MCF 10A (cell line): ENCODE results near the gene MIEF2. TPM values are rescaled to one million over a fixed set of nuclear protein-coding genes. Genes with fewer than 3 reads are reported as not detected.

Experiments
- BruUV-seq: library from RNA; stranded (reverse); fragments of 400-500 nt; replicated peaks from 2 replicates; lab custom pipeline; 2021; lab: Mats Ljungman, UMichigan
- CTCF ChIA-PET: fragments of 300-600 bp; sonication (Branson Sonifier 250); formaldehyde crosslinking; extraction: SDS; loops from one replicate; lab custom pipeline; 2021; ENCODE audit warnings: antibody characterized with exemption, inconsistent platforms; lab: Yijun Ruan, JAX
- POLR2A ChIA-PET: fragments of 300-600, 350-650 bp; sonication (Branson Sonifier 250); formaldehyde crosslinking; extraction: SDS; loops from one replicate; lab custom pipeline; 2020; ENCODE audit warnings: antibody characterized with exemption, inconsistent platforms; lab: Yijun Ruan, JAX
- DNase-seq: peaks from one replicate; pipeline ENCODE4 v3.0.0-alpha.2; 2018; ENCODE audit not compliant: unreplicated experiment
- H3K27ac Mint-ChIP-seq: one replicate; pipeline ENCODE4 v1.8.0; 2022; ENCODE audit warnings: mild to moderate bottlenecking, low read depth, mixed read lengths; ENCODE audit not compliant: unreplicated experiment
- H3K27me3 Mint-ChIP-seq: one replicate; pipeline ENCODE4 v1.8.0; 2022; ENCODE audit warnings: mixed read lengths; ENCODE audit not compliant: insufficient read depth, unreplicated experiment
- H3K36me3 Mint-ChIP-seq: one replicate; pipeline ENCODE4 v1.8.0; 2022; ENCODE audit warnings: mild to moderate bottlenecking, moderate library complexity, mixed read lengths; ENCODE audit not compliant: insufficient read depth, unreplicated experiment
- H3K4me1 Mint-ChIP-seq: one replicate; pipeline ENCODE4 v1.8.0; 2022; ENCODE audit warnings: mixed read lengths; ENCODE audit not compliant: insufficient read depth, unreplicated experiment
- H3K4me3 Mint-ChIP-seq: one replicate; pipeline ENCODE4 v1.8.0; 2022; ENCODE audit warnings: mild to moderate bottlenecking, moderate library complexity, mixed read lengths; ENCODE audit not compliant: unreplicated experiment
- H3K9me3 Mint-ChIP-seq: one replicate; pipeline ENCODE4 v1.8.0; 2022; ENCODE audit warnings: mixed read lengths; ENCODE audit not compliant: unreplicated experiment
- CTCF ChIP-seq: fragments of 200-600 bp; IDR thresholded peaks from one replicate; pipeline ENCODE4 v1.8.0; 2022; ENCODE audit warnings: antibody characterized with exemption, mild to moderate bottlenecking; ENCODE audit not compliant: unreplicated experiment
- intact Hi-C: fragments of 100-400 bp; cut with micrococcal nuclease; formaldehyde crosslinking; loops from 2 replicates; pipeline ENCODE4 v1.14.1; 2022
- total RNA-seq: library from RNA; stranded (reverse); gene quantifications from 2 replicates; pipeline ENCODE4 v1.2.3, GENCODE V29; 2022

MIEF2 gene
- total RNA-seq, 1 experiment from 2014 or later = 12.1 TPM

- intact Hi-C loops = no loop called here
These were observed 35.9 kb upstream of the MIEF2 start for GRCh38 chr17:18224387-18225120.

GRCh38 chr17:18225121-18225641, 35.3 kb upstream of the MIEF2 start, which contains the start of gene LLGL1:
LLGL1 (plus strand) TSS chr17:18225635; CDS start chr17:18225683, 48 bp downstream.
- ChIA-PET POLR2A (no interaction called here), CTCF (interaction anchor here (0.7 kb wide), 1 partner anchor 949 kb away, joined by 3 read pairs; no protein-coding TSS in a partner anchor)
- DNase-seq = peak; percentile 94
- Mint-ChIP-seq H3K36me3 (peaks cover 5% of the 10 kb centered on the region), H3K9me3 (no peaks in the 10 kb centered on the region), H3K4me3 (peak within 1 kb of the TSS; percentile 92), H3K27ac (peak within 1 kb of the TSS; percentile 91), H3K4me1 (peaks cover 26% of the 10 kb centered on the region), H3K27me3 (no peaks in the 10 kb centered on the region)
- no peak for TF ChIP-seq CTCF
- BruUV-seq = no TSS peak
- intact Hi-C loops = no loop called here

More at GRCh38 chr17:18224387-18225120, 35.9 kb upstream of the MIEF2 start:
- Mint-ChIP-seq H3K9me3 (no peaks in the 10 kb centered on the region), H3K27ac (no peak overlapping the region), H3K27me3 (no peaks in the 10 kb centered on the region), H3K36me3 (peaks cover 5% of the 10 kb centered on the region), H3K4me3 (peak overlapping the region; percentile 92), H3K4me1 (peaks cover 26% of the 10 kb centered on the region)
- no peak for TF ChIP-seq CTCF
- ChIA-PET CTCF (interaction anchor here (0.7 kb wide), 3 partner anchors 28 to 948 kb away, joined by 3 to 4 read pairs (median 3); no protein-coding TSS in a partner anchor), POLR2A (interaction anchor here (0.6 kb wide), 1 partner anchor 288 kb away, joined by 3 read pairs; no protein-coding TSS in a partner anchor)
- DNase-seq = no peak
- BruUV-seq = no TSS peak

GRCh38 chr17:18225642-18226283, 34.7 kb upstream of the MIEF2 start:
- Mint-ChIP-seq H3K9me3 (no peaks in the 10 kb centered on the region), H3K27me3 (no peaks in the 10 kb centered on the region), H3K36me3 (peaks cover 5% of the 10 kb centered on the region), H3K4me1 (peaks cover 24% of the 10 kb centered on the region), H3K27ac (peak overlapping the region; percentile 91), H3K4me3 (peak overlapping the region; percentile 92)
- intact Hi-C loops = no loop called here
- no peak for DNase-seq
- no TSS peak for BruUV-seq
- ChIA-PET CTCF (interaction anchor here (0.6 kb wide), 1 partner anchor 1300 kb away, joined by 3 read pairs; no protein-coding TSS in a partner anchor), POLR2A (interaction anchor here (0.8 to 1.2 kb wide), 5 partner anchors 10 to 633 kb away, joined by 3 to 4 read pairs (median 3); no protein-coding TSS in a partner anchor)
- no peak for TF ChIP-seq CTCF
